Calu3 (cell line): ENCODE results near the gene UROS. TPM values are rescaled to one million over a fixed set of nuclear protein-coding genes. Genes with fewer than 3 reads are reported as not detected.

Source experiments
- BruUV-seq: library from RNA; stranded (reverse); fragments of 400-500 nt; replicated peaks from 2 replicates; lab custom pipeline; 2021; lab: Mats Ljungman, UMichigan
- CTCF ChIA-PET: fragments of 300-600 bp; sonication (Branson Sonifier 250); formaldehyde crosslinking; loops from one replicate; lab custom pipeline; 2022; ENCODE audit warnings: antibody characterized with exemption; lab: Charles Lee
- DNase-seq: peaks from one replicate; pipeline ENCODE4 v3.0.0; 2022
- H3K27ac Mint-ChIP-seq: one replicate; pipeline ENCODE4 v1.8.0; 2022; ENCODE audit warnings: mixed read lengths; ENCODE audit not compliant: unreplicated experiment
- H3K27me3 Mint-ChIP-seq: one replicate; pipeline ENCODE4 v1.8.0; 2022; ENCODE audit warnings: mixed read lengths; ENCODE audit not compliant: unreplicated experiment
- H3K36me3 Mint-ChIP-seq: one replicate; pipeline ENCODE4 v1.8.0; 2022; ENCODE audit warnings: mild to moderate bottlenecking, moderate library complexity, mixed read lengths; ENCODE audit not compliant: insufficient read depth, unreplicated experiment
- H3K4me1 Mint-ChIP-seq: one replicate; pipeline ENCODE4 v1.8.0; 2022; ENCODE audit warnings: mild to moderate bottlenecking, low read depth, mixed read lengths; ENCODE audit not compliant: unreplicated experiment
- H3K4me3 Mint-ChIP-seq: one replicate; pipeline ENCODE4 v1.8.0; 2022; ENCODE audit warnings: mild to moderate bottlenecking, low read depth, moderate library complexity, mixed read lengths; ENCODE audit not compliant: unreplicated experiment
- H3K9me3 Mint-ChIP-seq: one replicate; pipeline ENCODE4 v1.8.0; 2022; ENCODE audit warnings: low read depth, mixed read lengths; ENCODE audit not compliant: unreplicated experiment
- CTCF ChIP-seq: fragments of 200-600 bp; IDR thresholded peaks from one replicate; pipeline ENCODE4 v1.8.0; 2022; ENCODE audit warnings: antibody characterized with exemption; ENCODE audit not compliant: unreplicated experiment
- intact Hi-C: fragments of 100-400 bp; cut with micrococcal nuclease; formaldehyde crosslinking; loops from one replicate; pipeline ENCODE4 v1.10.0; 2022; ENCODE audit not compliant: unreplicated experiment
- total RNA-seq: library from RNA; stranded (reverse); gene quantifications from 2 replicates; pipeline ENCODE4 v1.2.3, GENCODE V29; 2022

The UROS gene
- total RNA-seq, 1 experiment from 2014 or later = 45.3 TPM

GRCh38 chr10:125762692-125763648 lies 60.1 kb downstream of the UROS start:
- no peaks in the 10 kb centered on the region for H3K27me3 Mint-ChIP-seq
- no peak for TF ChIP-seq CTCF
- CTCF ChIA-PET = no interaction called here
- H3K27ac Mint-ChIP-seq = no peak overlapping the region
- H3K9me3 Mint-ChIP-seq = no peaks in the 10 kb centered on the region
- H3K4me1 Mint-ChIP-seq = no peaks in the 10 kb centered on the region
- intact Hi-C loops = no loop called here
- DNase-seq = no peak
- H3K36me3 Mint-ChIP-seq = peaks cover 12% of the 10 kb centered on the region
- H3K4me3 Mint-ChIP-seq = no peak overlapping the region
- BruUV-seq = no TSS peak

- BruUV-seq = no TSS peak
- Mint-ChIP-seq H3K9me3 (no peaks in the 10 kb centered on the region), H3K27ac (no peak overlapping the region), H3K4me3 (no peak overlapping the region), H3K36me3 (peaks cover 12% of the 10 kb centered on the region), H3K4me1 (no peaks in the 10 kb centered on the region), H3K27me3 (no peaks in the 10 kb centered on the region)
- no peak for DNase-seq
- TF ChIP-seq CTCF = no peak
- CTCF ChIA-PET = no interaction called here
- intact Hi-C loops = no loop called here
These were observed 61.1 kb downstream of the UROS start for GRCh38 chr10:125761961-125762360.

GRCh38 chr10:125757742-125758141 lies 65.3 kb downstream of the UROS start:
- no TSS peak for BruUV-seq
- Mint-ChIP-seq H3K4me3 (no peak overlapping the region), H3K27me3 (no peaks in the 10 kb centered on the region), H3K27ac (no peak overlapping the region), H3K36me3 (peaks cover 13% of the 10 kb centered on the region), H3K9me3 (no peaks in the 10 kb centered on the region), H3K4me1 (no peaks in the 10 kb centered on the region)
- intact Hi-C loops = no loop called here
- DNase-seq = no peak
- TF ChIP-seq CTCF = no peak
- CTCF ChIA-PET = no interaction called here

GRCh38 chr10:125756853-125757487 lies 66.1 kb downstream of the UROS start:
- Mint-ChIP-seq H3K4me1 (no peaks in the 10 kb centered on the region), H3K9me3 (no peaks in the 10 kb centered on the region), H3K4me3 (no peak overlapping the region), H3K27me3 (no peaks in the 10 kb centered on the region), H3K36me3 (peaks cover 13% of the 10 kb centered on the region), H3K27ac (no peak overlapping the region)
- TF ChIP-seq CTCF = no peak
- BruUV-seq = no TSS peak
- intact Hi-C loops = no loop called here
- CTCF ChIA-PET = no interaction called here
- no peak for DNase-seq
